ENCODE results near the gene CATSPERB. TPM values are rescaled to one million over a fixed set of nuclear protein-coding genes. Genes with fewer than 3 reads are reported as not detected.

The CATSPERB gene
- total RNA-seq, 4 donors from 2014 or later, result 1.2 to 5.1 (median 3.8) TPM; not detected in 1

DNA sequence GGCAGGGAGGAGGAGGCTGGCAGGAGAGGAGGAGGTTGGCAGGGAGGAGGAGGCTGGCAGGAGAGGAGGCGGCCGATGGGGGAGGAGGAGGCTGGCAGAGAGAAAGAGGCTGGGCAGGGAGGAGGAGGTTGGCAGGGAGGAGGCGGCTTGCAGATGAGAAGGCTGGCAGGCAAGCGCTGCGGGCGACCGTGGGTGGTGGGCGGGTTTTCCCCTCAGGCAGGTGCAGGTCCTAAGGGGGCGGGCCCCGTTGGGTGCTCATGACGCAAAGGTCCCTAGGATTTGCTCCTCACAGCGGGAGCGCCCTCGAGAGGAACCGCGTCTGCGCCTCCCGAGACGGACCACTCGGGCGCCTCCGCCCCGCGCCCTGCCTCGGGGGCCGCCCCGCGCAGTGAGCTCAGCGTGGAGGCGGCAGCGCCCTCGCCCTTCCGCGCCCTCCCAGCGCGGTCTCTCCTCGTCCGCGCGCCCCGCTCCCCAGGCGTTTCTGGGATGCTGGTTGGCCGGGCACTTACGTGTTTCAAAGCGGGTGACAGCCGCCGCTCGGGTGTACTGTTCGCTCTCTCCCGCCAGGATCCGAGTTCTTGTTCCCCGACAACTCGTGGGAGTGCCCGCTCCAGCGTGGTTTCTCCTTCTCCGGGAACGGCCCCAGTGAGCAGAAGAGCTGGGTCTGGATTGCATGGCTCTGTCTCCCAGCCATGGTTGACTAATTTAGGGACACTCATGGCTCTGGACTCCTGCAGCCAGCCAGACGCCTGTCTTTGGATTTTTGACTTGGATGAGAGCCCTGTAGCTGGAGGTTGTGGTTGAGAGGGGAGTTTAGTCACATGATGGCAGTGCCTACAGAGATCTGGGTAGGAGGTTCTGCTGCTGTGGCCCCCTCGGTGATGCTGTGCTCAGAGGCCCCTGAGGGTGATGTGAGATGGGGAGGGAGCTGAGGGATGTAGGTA is 157.7 kb downstream of the CATSPERB start:
- H3K4me3 ChIP-seq, result peak overlapping the region; percentile 30 to 65 (median 39)
- H3K9me3 ChIP-seq, result no peaks in the 10 kb centered on the region
- peak overlapping the region; percentile 23 to 73 (median 52) for H3K27ac ChIP-seq
- H3K27me3 ChIP-seq, result peaks cover 12% of the 10 kb centered on the region
- intact Hi-C loops (cut with DNase I; ENCODE audit: low total_unique reads), result no loop called here
- peak; percentile 77 for DNase-seq
- peaks cover 4 to 22% (median 16%) of the 10 kb centered on the region in 4 donors for H3K4me1 ChIP-seq
- 2% methylated on average over 8 to 57 of the region's 59 CpGs for whole genome bisulfite sequencing, 2 donors (ENCODE audit: low coverage in 1 of 2)
- TF ChIP-seq, protein P1, sequence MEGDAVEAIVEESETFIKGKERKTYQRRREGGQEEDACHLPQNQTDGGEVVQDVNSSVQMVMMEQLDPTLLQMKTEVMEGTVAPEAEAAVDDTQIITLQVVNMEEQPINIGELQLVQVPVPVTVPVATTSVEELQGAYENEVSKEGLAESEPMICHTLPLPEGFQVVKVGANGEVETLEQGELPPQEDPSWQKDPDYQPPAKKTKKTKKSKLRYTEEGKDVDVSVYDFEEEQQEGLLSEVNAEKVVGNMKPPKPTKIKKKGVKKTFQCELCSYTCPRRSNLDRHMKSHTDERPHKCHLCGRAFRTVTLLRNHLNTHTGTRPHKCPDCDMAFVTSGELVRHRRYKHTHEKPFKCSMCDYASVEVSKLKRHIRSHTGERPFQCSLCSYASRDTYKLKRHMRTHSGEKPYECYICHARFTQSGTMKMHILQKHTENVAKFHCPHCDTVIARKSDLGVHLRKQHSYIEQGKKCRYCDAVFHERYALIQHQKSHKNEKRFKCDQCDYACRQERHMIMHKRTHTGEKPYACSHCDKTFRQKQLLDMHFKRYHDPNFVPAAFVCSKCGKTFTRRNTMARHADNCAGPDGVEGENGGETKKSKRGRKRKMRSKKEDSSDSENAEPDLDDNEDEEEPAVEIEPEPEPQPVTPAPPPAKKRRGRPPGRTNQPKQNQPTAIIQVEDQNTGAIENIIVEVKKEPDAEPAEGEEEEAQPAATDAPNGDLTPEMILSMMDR (IDR thresholded peaks at IDR 0.05), result peak in 2 of 5 experiments; percentile 9
- TF ChIP-seq EP300 (IDR thresholded peaks at IDR 0.05; ENCODE audit: low read depth) (no peak), POLR2A (IDR thresholded peaks at IDR 0.05) (no peak), POLR2AphosphoS5 (IDR thresholded peaks at IDR 0.05) (peak in 2 of 3 donors; percentile 16)
- in situ Hi-C loops (cut with MboI; ENCODE audit: low pct_ligation_motif_present in 1 of 4, low pct_unique_long_range_greater_than_20kb in 1 of 4, low sequenced_read_pairs in 3 of 4), result no loop called here
- no peaks in the 10 kb centered on the region for H3K36me3 ChIP-seq

DNA sequence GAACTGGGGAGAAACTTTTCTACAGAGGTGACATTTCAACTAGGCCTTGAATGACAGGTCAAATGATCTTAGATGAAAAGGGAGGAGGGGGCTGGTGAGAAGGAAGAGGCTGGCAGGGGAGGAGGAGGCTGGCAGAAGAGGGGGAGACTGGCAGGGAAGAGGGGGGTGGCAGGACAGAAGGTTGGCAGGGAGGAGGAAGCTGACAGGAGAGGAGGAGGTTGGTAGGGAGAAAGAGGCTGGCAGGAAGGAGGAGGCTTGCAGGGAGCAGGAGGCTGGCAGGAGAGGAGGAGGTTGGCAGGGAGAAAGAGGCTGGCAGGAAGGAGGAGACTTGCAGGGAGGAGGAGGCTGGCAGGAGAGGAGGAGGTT is 158.4 kb downstream of the CATSPERB start:
- peak overlapping the region in 2 of 4 donors; percentile 41 to 65 for H3K4me3 ChIP-seq
- in situ Hi-C loops (cut with MboI; ENCODE audit: low pct_ligation_motif_present in 1 of 4, low pct_unique_long_range_greater_than_20kb in 1 of 4, low sequenced_read_pairs in 3 of 4) (no loop called here), intact Hi-C loops (cut with DNase I; ENCODE audit: low total_unique reads) (no loop called here)
- TF ChIP-seq, protein P1 (IDR thresholded peaks at IDR 0.05), result no peak
- TF ChIP-seq POLR2AphosphoS5 (IDR thresholded peaks at IDR 0.05) (no peak), POLR2A (IDR thresholded peaks at IDR 0.05) (no peak), EP300 (IDR thresholded peaks at IDR 0.05; ENCODE audit: low read depth) (no peak)
- H3K4me1 ChIP-seq, result peaks cover 4 to 22% (median 16%) of the 10 kb centered on the region in 4 donors
- H3K9me3 ChIP-seq, result no peaks in the 10 kb centered on the region
- H3K27me3 ChIP-seq, result peaks cover 12% of the 10 kb centered on the region
- no peak for DNase-seq
- no peaks in the 10 kb centered on the region for H3K36me3 ChIP-seq
- no peak overlapping the region for H3K27ac ChIP-seq

DNA sequence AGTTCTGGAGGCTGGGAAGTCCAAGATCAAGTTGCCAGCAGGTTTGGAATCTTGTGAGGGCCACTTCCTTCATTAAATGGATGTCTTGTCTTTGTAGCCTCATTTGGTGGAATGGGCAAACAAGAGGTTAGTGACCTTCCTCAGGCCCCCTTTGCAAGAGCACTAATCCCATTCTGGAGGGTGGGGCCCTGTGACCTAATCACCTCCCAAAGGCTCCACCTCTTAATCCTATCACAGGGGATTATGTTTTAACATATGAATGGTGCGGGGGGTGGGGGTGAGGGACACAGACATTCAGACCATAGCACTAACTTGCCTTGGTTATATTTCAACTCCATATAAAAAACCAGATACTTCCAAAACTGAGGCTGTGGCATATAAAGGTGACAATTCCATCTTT is 161.9 kb downstream of the CATSPERB start:
- H3K36me3 ChIP-seq, result no peaks in the 10 kb centered on the region
- peaks cover 0 to 14% (median 13%) of the 10 kb centered on the region in 4 donors for H3K4me1 ChIP-seq
- in situ Hi-C loops (cut with MboI; ENCODE audit: low pct_ligation_motif_present in 1 of 4, low pct_unique_long_range_greater_than_20kb in 1 of 4, low sequenced_read_pairs in 3 of 4) (no loop called here), intact Hi-C loops (cut with DNase I; ENCODE audit: low total_unique reads) (no loop called here)
- H3K27ac ChIP-seq, result no peak overlapping the region
- peaks cover 8% of the 10 kb centered on the region for H3K27me3 ChIP-seq
- DNase-seq, result no peak
- no peak overlapping the region for H3K4me3 ChIP-seq
- TF ChIP-seq POLR2AphosphoS5 (IDR thresholded peaks at IDR 0.05) (no peak), POLR2A (IDR thresholded peaks at IDR 0.05) (no peak), EP300 (IDR thresholded peaks at IDR 0.05; ENCODE audit: low read depth) (no peak)
- TF ChIP-seq, protein P1 (IDR thresholded peaks at IDR 0.05), result no peak
- WGBS, 2 donors (ENCODE audit: low coverage in 1 of 2), result 88% methylated on average over 1 of the region's 1 CpG; no CpG with 5 or more reads in 1 of the 2 donors
- no peaks in the 10 kb centered on the region for H3K9me3 ChIP-seq

DNA sequence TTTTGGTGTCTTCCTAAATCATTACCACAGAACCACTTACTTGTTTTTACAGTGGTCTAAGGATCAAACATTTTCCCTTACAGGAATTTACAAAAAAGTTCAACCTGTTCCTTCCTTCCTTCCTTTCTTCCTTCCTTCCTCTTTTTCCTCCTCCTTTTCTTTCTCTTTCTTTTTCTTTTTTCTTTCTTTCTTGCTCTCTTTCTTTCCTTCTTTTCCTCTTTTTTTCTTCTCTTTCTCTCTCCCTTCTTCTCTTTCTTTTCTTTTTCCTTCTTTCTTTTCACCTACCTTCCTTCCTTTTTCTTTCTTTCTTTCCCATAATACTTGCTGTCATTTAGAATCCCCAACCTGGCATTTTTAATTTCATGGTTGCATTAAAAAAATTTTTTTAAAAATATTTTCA is 162.6 kb downstream of the CATSPERB start:
- no peak overlapping the region for H3K4me3 ChIP-seq
- no peaks in the 10 kb centered on the region for H3K9me3 ChIP-seq
- in situ Hi-C loops (cut with MboI; ENCODE audit: low pct_ligation_motif_present in 1 of 4, low pct_unique_long_range_greater_than_20kb in 1 of 4, low sequenced_read_pairs in 3 of 4) (no loop called here), intact Hi-C loops (cut with DNase I; ENCODE audit: low total_unique reads) (no loop called here)
- H3K36me3 ChIP-seq, result no peaks in the 10 kb centered on the region
- TF ChIP-seq EP300 (IDR thresholded peaks at IDR 0.05; ENCODE audit: low read depth) (no peak), POLR2A (IDR thresholded peaks at IDR 0.05) (no peak), POLR2AphosphoS5 (IDR thresholded peaks at IDR 0.05) (no peak)
- TF ChIP-seq, protein P1 (IDR thresholded peaks at IDR 0.05), result no peak
- DNase-seq, result no peak
- peaks cover 8% of the 10 kb centered on the region for H3K27me3 ChIP-seq
- peaks cover 0 to 6% (median 5%) of the 10 kb centered on the region in 4 donors for H3K4me1 ChIP-seq
- H3K27ac ChIP-seq, result no peak overlapping the region

Measured in transverse colon (tissue), 4 donors.